AG04450 (cell line): ENCODE data around the gene RAPGEF5. TPM values are rescaled to one million over a fixed set of nuclear protein-coding genes. Genes with fewer than 3 reads are reported as not detected.

Experiments
- CTCF ChIA-PET: fragments of 300-600, 350-600 bp; formaldehyde crosslinking; extraction: SDS; loops from one replicate; lab custom pipeline; 2022; ENCODE audit warnings: antibody characterized with exemption, inconsistent platforms; lab: Charles Lee
- POLR2A ChIA-PET: fragments of 350-600 bp; formaldehyde crosslinking; extraction: SDS; loops from one replicate; lab custom pipeline; 2021; ENCODE audit warnings: antibody characterized with exemption, inconsistent platforms; lab: Yijun Ruan, JAX
- DNase-seq: peaks from one replicate; pipeline ENCODE4 v3.0.0-alpha.2; 2011; ENCODE audit warnings: low read depth, low spot score
- H3K27ac ChIP-seq: one replicate; pipeline ENCODE4 v1.5.1; 2012; ENCODE audit warnings: low read depth, low read length, control low read depth
- H3K27me3 ChIP-seq: one replicate; pipeline ENCODE4 v1.6.0; 2012; ENCODE audit warnings: low read length; ENCODE audit not compliant: control insufficient read depth, insufficient read depth
- H3K4me3 ChIP-seq: 2 replicates; pipeline ENCODE4 v1.5.1; 2011; ENCODE audit warnings: mild to moderate bottlenecking, low read depth, low read length, control low read depth
- H3K9me3 ChIP-seq: 2 replicates; pipeline ENCODE4 v1.5.1; 2012; ENCODE audit warnings: low read length; ENCODE audit not compliant: control insufficient read depth, insufficient read depth
- polyA plus RNA-seq: library from polyadenylated mRNA; depleted of rRNA; stranded (reverse); fragments of >200 nt; gene quantifications from 2 replicates; pipeline ENCODE4 v1.2.3, GENCODE V29; 2011
- TF ChIP-seq, protein P1 (sequence below): IDR thresholded peaks from 2 replicates; pipeline ENCODE4 v1.5.1; 2011; ENCODE audit warnings: low read depth, low read length, control low read depth, inconsistent platforms

RAPGEF5 gene
- polyA plus RNA-seq, 1 experiment = 0.16 TPM

DNA sequence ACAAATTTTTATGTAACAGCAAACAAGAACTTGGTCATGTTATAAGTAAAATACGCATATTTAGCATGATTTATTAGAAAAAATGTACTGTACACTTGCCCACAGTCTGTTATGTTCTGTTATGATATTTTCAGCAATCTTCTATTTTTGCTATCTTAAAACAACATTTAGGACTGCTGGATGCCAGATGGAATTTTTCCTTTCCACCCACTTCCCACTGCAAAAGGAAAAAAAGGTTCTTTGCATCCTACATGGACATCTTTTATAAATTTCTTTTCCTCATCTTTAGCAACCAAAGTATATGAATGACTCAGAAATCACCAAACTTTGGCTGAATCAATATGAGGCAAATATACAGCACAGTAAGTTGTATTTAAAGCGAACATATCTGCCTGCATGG lies 146.0 kb downstream of the RAPGEF5 start:
- POLR2A ChIA-PET = no interaction called here
- H3K4me3 ChIP-seq = no peak overlapping the region
- no peaks in the 10 kb centered on the region for H3K27me3 ChIP-seq
- CTCF ChIA-PET = no interaction called here
- no peak overlapping the region for H3K27ac ChIP-seq
- TF ChIP-seq, protein P1, sequence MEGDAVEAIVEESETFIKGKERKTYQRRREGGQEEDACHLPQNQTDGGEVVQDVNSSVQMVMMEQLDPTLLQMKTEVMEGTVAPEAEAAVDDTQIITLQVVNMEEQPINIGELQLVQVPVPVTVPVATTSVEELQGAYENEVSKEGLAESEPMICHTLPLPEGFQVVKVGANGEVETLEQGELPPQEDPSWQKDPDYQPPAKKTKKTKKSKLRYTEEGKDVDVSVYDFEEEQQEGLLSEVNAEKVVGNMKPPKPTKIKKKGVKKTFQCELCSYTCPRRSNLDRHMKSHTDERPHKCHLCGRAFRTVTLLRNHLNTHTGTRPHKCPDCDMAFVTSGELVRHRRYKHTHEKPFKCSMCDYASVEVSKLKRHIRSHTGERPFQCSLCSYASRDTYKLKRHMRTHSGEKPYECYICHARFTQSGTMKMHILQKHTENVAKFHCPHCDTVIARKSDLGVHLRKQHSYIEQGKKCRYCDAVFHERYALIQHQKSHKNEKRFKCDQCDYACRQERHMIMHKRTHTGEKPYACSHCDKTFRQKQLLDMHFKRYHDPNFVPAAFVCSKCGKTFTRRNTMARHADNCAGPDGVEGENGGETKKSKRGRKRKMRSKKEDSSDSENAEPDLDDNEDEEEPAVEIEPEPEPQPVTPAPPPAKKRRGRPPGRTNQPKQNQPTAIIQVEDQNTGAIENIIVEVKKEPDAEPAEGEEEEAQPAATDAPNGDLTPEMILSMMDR = no peak
- no peak for DNase-seq
- H3K9me3 ChIP-seq = no peaks in the 10 kb centered on the region

- Histone ChIP-seq H3K4me3 (no peak overlapping the region), H3K9me3 (no peaks in the 10 kb centered on the region), H3K27me3 (no peaks in the 10 kb centered on the region), H3K27ac (no peak overlapping the region)
- DNase-seq = no peak
- POLR2A ChIA-PET = no interaction called here
- TF ChIP-seq, protein P1 = no peak
- CTCF ChIA-PET = no interaction called here
Observed at GRCh38 chr7:22210355-22210754, 146.6 kb downstream of the RAPGEF5 start.

GRCh38 chr7:22208799-22209198 lies 148.2 kb downstream of the RAPGEF5 start:
- CTCF ChIA-PET = no interaction called here
- Histone ChIP-seq H3K4me3 (no peak overlapping the region), H3K9me3 (no peaks in the 10 kb centered on the region), H3K27ac (no peak overlapping the region), H3K27me3 (no peaks in the 10 kb centered on the region)
- no peak for DNase-seq
- TF ChIP-seq, protein P1 = no peak
- POLR2A ChIA-PET = no interaction called here

GRCh38 chr7:22207724-22208225 lies 149.2 kb downstream of the RAPGEF5 start:
- H3K27ac ChIP-seq = no peak overlapping the region
- H3K9me3 ChIP-seq = no peaks in the 10 kb centered on the region
- no peak for DNase-seq
- ChIA-PET POLR2A (no interaction called here), CTCF (interaction anchor here (1.2 kb wide), 1 partner anchor 98 kb away, joined by 3 read pairs; no protein-coding TSS in a partner anchor)
- H3K4me3 ChIP-seq = no peak overlapping the region
- H3K27me3 ChIP-seq = no peaks in the 10 kb centered on the region
- TF ChIP-seq, protein P1 = no peak

DNA sequence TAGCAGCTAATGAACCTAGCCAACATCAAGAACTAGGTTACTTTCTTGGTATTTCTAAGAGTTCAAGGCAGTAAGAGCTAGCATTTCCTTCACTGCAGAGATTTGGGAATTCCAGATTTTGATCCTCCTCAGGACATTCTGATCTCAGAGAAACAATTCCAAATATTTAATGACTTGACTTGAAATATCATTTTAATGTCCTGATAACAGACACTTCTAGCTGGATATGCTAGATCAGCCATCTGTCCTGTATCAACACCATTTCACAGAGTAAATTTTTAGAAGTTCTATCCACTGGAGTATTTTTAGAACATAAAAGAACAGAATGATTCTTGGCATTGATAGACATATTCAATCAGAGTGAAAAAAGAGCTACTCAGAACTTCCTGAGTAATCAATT lies 151.3 kb downstream of the RAPGEF5 start:
- TF ChIP-seq, protein P1 = no peak
- ChIA-PET CTCF (interaction anchor here (1.2 kb wide), 1 partner anchor 96 kb away, joined by 3 read pairs; no protein-coding TSS in a partner anchor), POLR2A (no interaction called here)
- Histone ChIP-seq H3K9me3 (no peaks in the 10 kb centered on the region), H3K27ac (no peak overlapping the region), H3K27me3 (peaks cover 2% of the 10 kb centered on the region), H3K4me3 (no peak overlapping the region)
- DNase-seq = no peak
